Suppressor macrophage treated with lipopolysaccharide for 4 hours (primary cell): ENCODE data around the gene SLC6A12.

Source experiments
- DNase-seq: peaks from one replicate; pipeline ENCODE4 v3.0.0-alpha.2; 2020

Gene SLC6A12

GRCh38 chr12:212715-213526 is 1.0 kb downstream of the SLC6A12 start:
- peak; percentile 16 for DNase-seq

GRCh38 chr12:212415-212714 is 1.6 kb downstream of the SLC6A12 start:
- DNase-seq = peak; percentile 91

- DNase-seq = peak; percentile 12
These were observed 2.1 kb downstream of the SLC6A12 start for GRCh38 chr12:211639-212414.

- DNase-seq = no peak
These were observed 2.9 kb downstream of the SLC6A12 start for GRCh38 chr12:211142-211465.

GRCh38 chr12:210277-211141 is 3.4 kb downstream of the SLC6A12 start:
- DNase-seq = no peak

- DNase-seq = no peak
These were observed 4.1 kb downstream of the SLC6A12 start for GRCh38 chr12:209851-210250.

- DNase-seq = no peak
These were observed 4.7 kb downstream of the SLC6A12 start for GRCh38 chr12:209246-209645.

GRCh38 chr12:208813-209212 is 5.1 kb downstream of the SLC6A12 start:
- no peak for DNase-seq

GRCh38 chr12:207804-208203 is 6.2 kb downstream of the SLC6A12 start:
- no peak for DNase-seq

GRCh38 chr12:206746-207440 is 7.1 kb downstream of the SLC6A12 start:
- DNase-seq = no peak

- DNase-seq = no peak
These were observed 8.9 kb downstream of the SLC6A12 start for GRCh38 chr12:205026-205425.

- no peak for DNase-seq
These were observed 9.7 kb downstream of the SLC6A12 start for GRCh38 chr12:204261-204678.

GRCh38 chr12:203462-204260 is 10.3 kb downstream of the SLC6A12 start:
- no peak for DNase-seq

GRCh38 chr12:203074-203461 is 10.9 kb downstream of the SLC6A12 start:
- DNase-seq = no peak

- DNase-seq = no peak
These were observed 11.8 kb downstream of the SLC6A12 start for GRCh38 chr12:202081-202731.

- DNase-seq = no peak
These were observed 12.6 kb downstream of the SLC6A12 start for GRCh38 chr12:201361-201760.

GRCh38 chr12:198705-199104 is 15.3 kb downstream of the SLC6A12 start:
- DNase-seq = no peak

- DNase-seq = no peak
These were observed 15.9 kb downstream of the SLC6A12 start for GRCh38 chr12:197911-198695.

GRCh38 chr12:197347-197746 is 16.6 kb downstream of the SLC6A12 start:
- no peak for DNase-seq

GRCh38 chr12:196436-196835 is 17.5 kb downstream of the SLC6A12 start:
- DNase-seq = no peak

GRCh38 chr12:195951-196350 is 18.0 kb downstream of the SLC6A12 start:
- no peak for DNase-seq
